LNCAP (cell line): ENCODE data around the gene LAMTOR4.

ENCODE experiments used
- CTCF ChIP-seq: fragments of 450-650 bp; IDR thresholded peaks from 2 replicates; pipeline ENCODE4 v1.5.1; 2017; ENCODE audit warnings: mild to moderate bottlenecking

Gene LAMTOR4

GRCh38 chr7:100148559-100149328 is at the start of gene LAMTOR4:
LAMTOR4 (plus strand) TSS chr7:100148918; CDS start chr7:100148973, 55 bp downstream.
- TF ChIP-seq CTCF: no peak

DNA sequence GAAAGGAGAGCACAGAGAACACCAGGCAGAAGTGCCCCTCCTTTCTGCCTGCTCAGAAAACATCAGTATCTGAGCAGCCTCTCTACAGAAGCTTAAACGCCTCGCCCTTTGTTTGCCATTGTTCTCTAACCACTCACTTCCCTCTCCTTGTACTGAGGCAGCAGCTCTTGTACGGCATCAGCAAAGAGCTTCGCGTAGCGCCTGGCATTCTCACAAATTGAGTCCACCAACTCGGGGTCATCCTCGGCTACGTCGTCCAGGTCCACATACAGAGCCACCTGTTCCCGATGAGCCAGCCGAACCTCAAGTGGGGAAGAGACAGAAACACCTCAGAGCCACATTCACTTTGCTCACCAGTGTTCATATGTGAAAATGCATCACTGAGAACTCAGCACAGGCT is 49.3 kb upstream of the LAMTOR4 start:
- TF ChIP-seq CTCF: no peak

- TF ChIP-seq CTCF: no peak
Measured at GRCh38 chr7:100100420-100101015, 48.2 kb upstream of the LAMTOR4 start.

DNA sequence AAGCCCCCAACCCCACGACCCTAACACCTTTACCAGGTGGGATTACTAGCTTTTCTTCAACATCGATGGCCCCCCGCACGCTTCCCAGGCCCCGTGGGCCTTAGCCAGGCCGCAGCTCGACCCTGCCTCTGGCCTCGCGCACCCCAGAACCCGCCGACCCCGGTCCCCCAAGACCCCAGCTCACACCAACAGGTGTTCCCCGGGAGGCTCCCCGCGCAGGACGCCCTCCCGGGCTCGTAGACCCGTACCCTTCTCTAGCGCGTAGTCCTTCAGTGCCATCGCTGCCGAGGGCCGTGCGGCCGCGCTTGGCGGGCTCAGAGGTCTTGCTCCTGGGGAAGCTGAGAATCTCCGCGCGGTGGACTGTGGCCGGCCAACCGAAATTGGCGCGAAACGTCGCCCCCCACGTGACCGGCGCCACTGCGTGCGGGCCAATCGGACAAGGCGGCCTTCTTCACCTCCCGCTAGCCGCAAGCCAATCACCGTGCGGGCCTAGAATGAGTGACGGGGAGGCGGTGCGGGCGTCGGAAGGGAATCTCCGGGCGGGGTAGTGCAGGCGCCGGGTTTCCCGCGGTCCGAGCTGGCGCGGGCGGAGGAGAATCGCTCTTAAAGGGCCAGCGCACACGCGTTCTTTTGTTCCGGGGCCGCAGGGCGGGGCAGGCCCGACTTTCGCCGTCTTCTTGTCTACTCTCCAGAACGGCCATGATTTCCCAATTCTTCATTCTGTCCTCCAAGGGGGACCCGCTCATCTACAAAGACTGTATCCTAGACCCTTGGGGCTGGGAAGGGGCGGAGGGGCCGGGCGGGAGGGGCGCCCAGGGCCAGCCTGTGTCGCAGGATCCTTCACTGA is 47.5 kb upstream of the LAMTOR4 start, which contains the start of the genes AP4M1 and MCM7:
AP4M1 (plus strand) TSS at position 628 of the 847 bp plus-strand sequence; CDS start at position 700, 72 bp downstream.
MCM7 (minus strand) TSS at position 382 of the 847 bp plus-strand sequence; CDS start at position 279, 103 bp downstream.
- no peak for TF ChIP-seq CTCF

DNA sequence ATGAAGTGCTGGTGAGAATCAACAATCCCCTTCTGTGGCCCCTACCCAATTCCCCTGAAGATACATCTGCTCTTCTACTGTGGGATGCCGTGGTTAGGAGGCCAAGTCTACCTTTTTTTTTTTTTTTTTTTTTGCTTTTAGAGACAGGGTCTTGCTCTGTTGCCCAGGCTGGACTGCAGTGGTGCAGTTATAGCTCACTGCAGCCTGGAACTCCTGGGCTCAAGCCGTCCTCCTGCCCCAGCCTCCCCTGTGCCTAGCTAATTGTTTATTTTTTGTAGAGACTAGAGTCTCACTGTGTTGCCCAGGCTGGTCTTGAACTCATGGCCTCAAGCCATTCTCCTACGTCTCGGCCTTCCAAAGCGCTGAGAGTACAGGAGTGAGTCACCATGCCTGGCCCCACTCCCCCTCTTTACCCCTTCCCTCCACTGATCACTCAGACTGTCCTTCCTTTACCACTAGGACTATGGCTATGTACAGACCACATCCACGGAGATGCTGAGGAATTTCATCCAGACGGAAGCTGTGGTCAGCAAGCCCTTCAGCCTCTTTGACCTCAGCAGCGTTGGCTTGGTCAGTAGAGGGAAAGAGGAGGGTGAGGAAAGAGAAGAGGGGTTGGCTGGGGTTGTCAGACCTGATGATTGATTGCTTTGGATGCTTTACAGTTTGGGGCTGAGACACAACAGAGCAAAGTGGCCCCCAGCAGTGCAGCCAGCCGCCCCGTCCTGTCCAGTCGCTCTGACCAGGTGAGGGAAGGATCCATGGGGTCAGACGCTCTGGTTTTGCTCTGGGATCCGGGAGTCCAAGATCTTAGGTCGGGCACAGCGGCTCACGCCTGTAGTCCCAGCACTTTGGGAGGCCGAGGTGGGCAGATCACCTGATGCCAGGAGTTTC is 45.5 kb upstream of the LAMTOR4 start:
- TF ChIP-seq CTCF: no peak

DNA sequence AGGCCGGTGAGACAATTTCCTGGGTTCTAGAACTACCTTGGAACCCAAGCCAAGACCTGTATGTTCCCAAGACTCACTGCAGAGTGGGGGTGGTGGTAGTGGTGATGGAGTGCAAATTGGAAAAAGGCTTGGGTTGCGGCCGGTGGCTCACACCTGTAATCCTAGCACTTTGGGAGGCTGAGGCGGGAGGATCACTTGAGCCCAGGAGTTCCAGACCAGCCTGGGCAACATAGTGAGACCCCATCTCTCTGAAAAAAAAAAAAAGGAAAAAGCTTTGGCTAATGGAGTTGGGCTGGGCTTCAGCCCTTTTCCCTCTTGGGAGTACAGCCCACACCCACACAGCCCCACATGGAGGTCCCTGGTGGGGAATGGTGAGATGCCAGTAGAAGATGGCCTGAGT is 43.2 kb upstream of the LAMTOR4 start:
- TF ChIP-seq CTCF: no peak
